ENCODE measurements around the gene PACS1. TPM values are rescaled to one million over a fixed set of nuclear protein-coding genes. Genes with fewer than 3 reads are reported as not detected.

PACS1 gene
- total RNA-seq, 1 donor from 2014 or later: 121 TPM

GRCh38 chr11:66238786-66239413 is 168.8 kb downstream of the PACS1 start:
- H3K4me1 Mint-ChIP-seq: peaks cover 2% of the 10 kb centered on the region
- POLR2A ChIA-PET: no interaction called here
- H3K4me3 Mint-ChIP-seq: no peak overlapping the region
- DNase-seq (no peak), ATAC-seq (ENCODE audit: low read depth) (no peak)
- H3K9me3 Mint-ChIP-seq: no peaks in the 10 kb centered on the region
- TF ChIP-seq CTCF (IDR thresholded peaks at IDR 0.05): no peak
- CTCF ChIA-PET: no interaction called here
- H3K36me3 Mint-ChIP-seq (ENCODE audit: low read depth): peaks cover 82% of the 10 kb centered on the region
- intact Hi-C loops (cut with micrococcal nuclease): no loop called here
- peak overlapping the region; percentile 7 for H3K27ac Mint-ChIP-seq
- H3K27me3 Mint-ChIP-seq: no peaks in the 10 kb centered on the region

- no peak overlapping the region for H3K27ac Mint-ChIP-seq
- DNase-seq: no peak
Observed at GRCh38 chr11:66239511-66239910, 169.4 kb downstream of the PACS1 start.

GRCh38 chr11:66239998-66240780 is 170.1 kb downstream of the PACS1 start:
- intact Hi-C loops (cut with micrococcal nuclease): no loop called here
- ChIA-PET POLR2A (interaction anchor here (0.6 kb wide), 1 partner anchor 44 kb away, joined by 3 read pairs; no protein-coding TSS in a partner anchor), CTCF (no interaction called here)
- Mint-ChIP-seq H3K36me3 (ENCODE audit: low read depth) (peaks cover 81% of the 10 kb centered on the region), H3K27me3 (no peaks in the 10 kb centered on the region), H3K4me3 (no peak overlapping the region), H3K27ac (no peak overlapping the region), H3K9me3 (no peaks in the 10 kb centered on the region), H3K4me1 (peaks cover 2% of the 10 kb centered on the region)
- DNase-seq (no peak), ATAC-seq (ENCODE audit: low read depth) (no peak)
- no peak for TF ChIP-seq CTCF (IDR thresholded peaks at IDR 0.05)

More at GRCh38 chr11:66239511-66239910, 169.4 kb downstream of the PACS1 start:
- Mint-ChIP-seq H3K4me3 (no peak overlapping the region), H3K27me3 (no peaks in the 10 kb centered on the region), H3K4me1 (peaks cover 2% of the 10 kb centered on the region), H3K36me3 (ENCODE audit: low read depth) (peaks cover 82% of the 10 kb centered on the region), H3K9me3 (no peaks in the 10 kb centered on the region)
- POLR2A ChIA-PET: no interaction called here
- TF ChIP-seq CTCF (IDR thresholded peaks at IDR 0.05): no peak
- ATAC-seq (ENCODE audit: low read depth): no peak
- intact Hi-C loops (cut with micrococcal nuclease): no loop called here
- CTCF ChIA-PET: no interaction called here

- DNase-seq: no peak
- H3K36me3 Mint-ChIP-seq (ENCODE audit: low read depth): peaks cover 75% of the 10 kb centered on the region
- ATAC-seq (ENCODE audit: low read depth): no peak
- H3K27ac Mint-ChIP-seq: no peak overlapping the region
- intact Hi-C loops (cut with micrococcal nuclease): no loop called here
- H3K9me3 Mint-ChIP-seq: no peaks in the 10 kb centered on the region
- H3K27me3 Mint-ChIP-seq: no peaks in the 10 kb centered on the region
- ChIA-PET CTCF (no interaction called here), POLR2A (interaction anchor here (0.6 kb wide), 1 partner anchor 44 kb away, joined by 3 read pairs; no protein-coding TSS in a partner anchor)
- H3K4me1 Mint-ChIP-seq: peaks cover 2% of the 10 kb centered on the region
- TF ChIP-seq CTCF (IDR thresholded peaks at IDR 0.05): no peak
- no peak overlapping the region for H3K4me3 Mint-ChIP-seq
Observed at GRCh38 chr11:66240781-66241136, 170.7 kb downstream of the PACS1 start.

GRCh38 chr11:66242095-66242765 is 172.2 kb downstream of the PACS1 start:
- H3K27me3 Mint-ChIP-seq: no peaks in the 10 kb centered on the region
- intact Hi-C loops (cut with micrococcal nuclease): no loop called here
- no peak for TF ChIP-seq CTCF (IDR thresholded peaks at IDR 0.05)
- no peak for DNase-seq
- no peak overlapping the region for H3K4me3 Mint-ChIP-seq
- peak overlapping the region; percentile 35 for H3K27ac Mint-ChIP-seq
- ATAC-seq (ENCODE audit: low read depth): peak; percentile 21
- POLR2A ChIA-PET: no interaction called here
- no peaks in the 10 kb centered on the region for H3K9me3 Mint-ChIP-seq
- H3K4me1 Mint-ChIP-seq: peaks cover 2% of the 10 kb centered on the region
- CTCF ChIA-PET: no interaction called here
- peaks cover 74% of the 10 kb centered on the region for H3K36me3 Mint-ChIP-seq (ENCODE audit: low read depth)

Data from activated B cell treated with CpG ODN at 0.5 μM for 24 hours (primary cell).